SW480 (cell line): Measurements from ENCODE around the gene DNMT3A.

Experiments
- DNase-seq: peaks from one replicate; pipeline ENCODE4 v3.0.0-alpha.2; 2016; ENCODE audit warnings: low spot score

DNMT3A gene

GRCh38 chr2:25324905-25325592 lies 16.7 kb downstream of the DNMT3A start:
- DNase-seq: no peak

DNA sequence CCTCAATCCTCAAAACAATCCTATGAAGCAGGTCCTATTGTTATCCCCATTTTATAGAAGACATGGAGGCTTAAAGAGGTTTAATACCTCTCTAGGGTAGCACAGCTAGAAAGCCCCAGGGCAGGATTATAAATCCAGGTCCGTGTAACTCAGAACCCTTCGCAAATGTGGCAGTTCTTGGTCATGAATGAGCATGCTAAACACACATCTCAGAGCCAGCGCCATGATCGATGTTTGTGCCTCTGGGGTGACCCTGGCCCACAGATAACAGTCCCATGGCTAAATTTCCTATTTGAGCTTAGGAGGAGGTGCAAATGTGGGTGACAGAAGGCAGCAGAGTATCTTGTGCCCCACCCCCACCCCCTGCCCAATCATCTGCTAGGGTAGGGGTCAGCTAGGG lies 17.5 kb downstream of the DNMT3A start:
- no peak for DNase-seq

- DNase-seq: no peak
These were observed 18.0 kb downstream of the DNMT3A start for GRCh38 chr2:25323610-25324189.

GRCh38 chr2:25323042-25323514 lies 18.6 kb downstream of the DNMT3A start:
- DNase-seq: no peak

DNA sequence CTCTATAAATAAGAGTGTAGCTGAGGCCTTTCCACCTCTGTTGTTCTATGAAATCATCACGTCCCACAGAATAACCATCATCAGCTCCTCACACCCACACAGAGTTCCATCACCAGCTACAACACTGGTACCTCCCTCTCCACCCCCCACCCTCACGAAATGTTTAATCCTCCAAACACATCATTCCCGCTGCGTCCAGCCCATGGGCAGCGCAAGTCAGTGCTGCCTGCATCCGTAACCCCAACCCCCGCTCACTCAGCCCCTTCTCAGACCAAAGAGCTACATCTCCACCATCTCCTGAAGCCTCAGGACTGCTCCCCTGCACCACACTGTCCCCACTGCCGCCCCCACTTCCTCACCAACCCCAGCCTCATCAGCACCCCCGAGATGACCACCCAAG lies 19.4 kb downstream of the DNMT3A start:
- no peak for DNase-seq

GRCh38 chr2:25320077-25320476 lies 21.6 kb downstream of the DNMT3A start:
- no peak for DNase-seq

DNA sequence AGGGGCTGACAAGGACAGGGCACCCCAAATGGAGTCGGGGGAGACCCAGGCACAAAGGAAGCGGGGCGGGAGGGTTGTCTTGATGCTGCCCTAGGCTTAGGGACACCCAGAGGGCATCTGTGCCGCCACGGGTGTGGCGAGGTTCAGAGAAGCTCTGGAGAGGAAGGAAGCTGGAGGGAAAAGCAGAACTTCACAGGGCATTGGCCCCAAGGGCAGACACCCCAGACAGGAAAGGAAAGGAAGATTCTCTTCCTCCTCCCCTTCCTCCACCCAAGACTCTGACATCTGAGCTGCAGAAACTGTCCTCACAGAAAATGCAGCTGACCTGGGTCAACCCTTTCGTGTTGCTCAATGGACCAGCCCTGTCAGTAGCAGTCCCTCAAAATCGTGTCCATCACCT lies 25.6 kb downstream of the DNMT3A start:
- no peak for DNase-seq

- no peak for DNase-seq
These were observed 26.4 kb downstream of the DNMT3A start for GRCh38 chr2:25315316-25315680.

- no peak for DNase-seq
These were observed 27.0 kb downstream of the DNMT3A start for GRCh38 chr2:25314514-25315315.

GRCh38 chr2:25313711-25314513 lies 27.8 kb downstream of the DNMT3A start:
- DNase-seq: no peak

DNA sequence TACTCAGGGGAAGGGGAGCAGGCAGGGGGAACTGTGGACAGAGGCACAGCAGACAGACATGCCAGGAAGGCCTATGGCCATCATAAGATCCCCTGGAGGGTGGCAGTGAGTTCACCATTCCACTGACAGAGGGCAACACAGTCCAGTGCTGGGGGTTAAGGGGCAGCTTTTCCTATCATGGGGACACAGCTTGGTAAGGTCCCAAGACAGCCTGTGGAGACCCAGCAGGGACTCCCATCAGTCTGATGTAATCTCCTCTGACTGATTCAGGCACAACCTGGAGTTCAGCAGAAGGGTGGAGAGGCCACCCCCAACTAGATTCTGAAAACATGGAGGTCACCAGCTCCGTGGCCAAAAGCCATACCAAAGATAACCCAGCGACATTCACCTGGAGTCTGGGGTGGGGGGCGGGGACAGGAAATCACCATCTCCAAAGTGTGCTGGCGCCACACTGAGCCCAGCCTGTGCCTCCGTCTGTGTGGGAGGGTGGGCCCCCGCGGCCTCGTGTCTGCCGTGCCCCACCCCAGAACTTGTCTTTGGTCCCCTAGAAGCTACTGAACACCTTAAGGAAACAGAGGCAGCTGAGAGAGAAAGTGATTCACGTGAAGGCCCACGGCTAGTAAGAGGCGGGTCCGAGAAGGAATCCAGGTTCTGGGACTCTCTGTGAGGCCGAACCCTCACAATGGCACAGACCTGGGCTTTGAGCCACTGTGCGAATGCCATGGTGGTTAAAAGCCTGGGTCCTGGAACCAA lies 28.6 kb downstream of the DNMT3A start:
- no peak for DNase-seq

DNA sequence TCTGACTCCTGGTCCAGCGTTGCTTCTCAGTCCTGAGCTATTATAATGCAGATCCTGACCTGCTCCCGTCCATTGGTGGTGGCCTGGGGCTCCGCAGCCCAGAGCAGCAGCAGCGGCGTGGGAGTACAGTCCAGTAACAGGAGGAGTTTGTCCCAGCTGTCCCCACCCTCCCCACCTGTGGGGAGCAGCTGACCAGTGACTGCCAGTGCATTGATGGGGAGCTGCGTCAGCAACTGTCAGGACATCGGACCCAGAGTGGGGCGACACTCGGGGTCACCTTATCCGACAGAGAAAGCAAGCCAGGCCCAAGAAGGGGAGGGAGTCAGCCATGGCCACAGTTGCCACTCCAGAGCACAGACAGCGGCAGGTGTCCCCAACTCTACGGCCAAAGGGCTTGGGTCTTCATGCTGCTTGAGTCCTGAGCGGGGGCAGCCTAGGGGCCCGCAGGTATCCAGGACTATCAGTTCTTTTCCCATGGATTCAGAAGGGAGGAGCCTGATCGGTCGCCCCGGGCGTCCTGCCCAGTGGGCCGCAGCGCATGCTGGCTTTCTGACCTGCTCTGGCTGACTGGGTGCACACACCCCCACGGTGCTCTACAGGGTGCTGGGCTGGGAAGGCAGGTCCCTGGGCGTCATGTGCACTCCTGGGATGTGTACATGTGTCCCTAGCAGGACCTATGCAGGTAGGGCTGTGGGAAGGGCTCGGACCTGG lies 29.7 kb downstream of the DNMT3A start:
- DNase-seq: no peak

- DNase-seq: peak; percentile 51
These were observed 30.5 kb downstream of the DNMT3A start for GRCh38 chr2:25310965-25311864.

DNA sequence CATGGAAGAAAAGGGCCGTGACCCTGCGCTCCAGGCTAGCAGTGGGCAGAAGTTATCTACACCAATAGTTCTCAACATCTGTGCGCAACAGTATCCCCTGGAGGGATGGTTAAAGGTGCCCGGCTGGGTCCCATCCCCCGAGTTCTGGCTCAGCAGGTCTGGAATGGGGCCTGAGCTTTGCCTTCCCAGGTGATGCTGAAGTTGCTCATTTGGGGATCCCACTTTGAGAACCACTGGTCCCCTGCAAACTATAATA lies 31.1 kb downstream of the DNMT3A start:
- no peak for DNase-seq

GRCh38 chr2:25309402-25309801 lies 32.3 kb downstream of the DNMT3A start:
- peak; percentile 46 for DNase-seq

- DNase-seq: no peak
These were observed 33.1 kb downstream of the DNMT3A start for GRCh38 chr2:25308599-25308998.

- DNase-seq: no peak
These were observed 33.7 kb downstream of the DNMT3A start for GRCh38 chr2:25307949-25308557.

GRCh38 chr2:25306777-25307368 lies 34.9 kb downstream of the DNMT3A start:
- no peak for DNase-seq

GRCh38 chr2:25305775-25306174 lies 36.0 kb downstream of the DNMT3A start:
- no peak for DNase-seq
